OCI-LY7 (cell line): Measurements from ENCODE around the gene PCP4L1.

Experiments
- EZH2phosphoT487 ChIP-seq: fragments of 200-600 bp; sonication (generic); IDR thresholded peaks from 2 replicates; pipeline ENCODE4 v1.6.1; 2018; ENCODE audit warnings: low read depth, borderline replicate concordance, mild to moderate bottlenecking, mixed run types, antibody characterized with exemption, low read length, moderate library complexity, mixed read lengths
- TF ChIP-seq, protein P1 (sequence below): fragments of 200-600 bp; sonication (generic); conservative IDR thresholded peaks from 2 replicates; pipeline ENCODE4 v1.5.1; 2014; ENCODE audit warnings: mild to moderate bottlenecking, antibody characterized with exemption, low read length, moderate library complexity, mixed read lengths

DNA sequence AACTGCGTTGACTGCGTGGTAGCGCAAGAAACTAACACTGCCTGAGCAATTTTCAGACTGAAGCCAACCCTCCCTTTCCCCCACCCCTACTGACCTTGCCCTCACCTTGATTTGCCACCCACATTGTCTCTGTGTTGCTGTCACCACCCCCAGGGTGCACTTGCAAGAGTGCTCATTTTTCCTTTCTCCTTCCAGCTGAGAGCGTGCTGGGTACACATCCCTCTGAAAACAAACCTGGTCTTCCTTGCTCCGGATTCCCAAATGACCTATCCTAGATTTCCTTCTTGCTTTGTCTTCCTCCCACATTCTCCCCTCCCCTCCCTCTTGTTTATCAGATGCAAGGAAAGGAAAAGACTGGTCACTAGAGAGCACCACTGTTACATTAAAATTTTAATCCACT is 27.0 kb downstream of the PCP4L1 start:
- TF ChIP-seq, protein P1, sequence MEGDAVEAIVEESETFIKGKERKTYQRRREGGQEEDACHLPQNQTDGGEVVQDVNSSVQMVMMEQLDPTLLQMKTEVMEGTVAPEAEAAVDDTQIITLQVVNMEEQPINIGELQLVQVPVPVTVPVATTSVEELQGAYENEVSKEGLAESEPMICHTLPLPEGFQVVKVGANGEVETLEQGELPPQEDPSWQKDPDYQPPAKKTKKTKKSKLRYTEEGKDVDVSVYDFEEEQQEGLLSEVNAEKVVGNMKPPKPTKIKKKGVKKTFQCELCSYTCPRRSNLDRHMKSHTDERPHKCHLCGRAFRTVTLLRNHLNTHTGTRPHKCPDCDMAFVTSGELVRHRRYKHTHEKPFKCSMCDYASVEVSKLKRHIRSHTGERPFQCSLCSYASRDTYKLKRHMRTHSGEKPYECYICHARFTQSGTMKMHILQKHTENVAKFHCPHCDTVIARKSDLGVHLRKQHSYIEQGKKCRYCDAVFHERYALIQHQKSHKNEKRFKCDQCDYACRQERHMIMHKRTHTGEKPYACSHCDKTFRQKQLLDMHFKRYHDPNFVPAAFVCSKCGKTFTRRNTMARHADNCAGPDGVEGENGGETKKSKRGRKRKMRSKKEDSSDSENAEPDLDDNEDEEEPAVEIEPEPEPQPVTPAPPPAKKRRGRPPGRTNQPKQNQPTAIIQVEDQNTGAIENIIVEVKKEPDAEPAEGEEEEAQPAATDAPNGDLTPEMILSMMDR = no peak
- TF ChIP-seq EZH2phosphoT487 = no peak
